Mucosa of stomach (tissue), 1 donor: ENCODE results near the gene NAPSA.
"Not testable (repeated sequence)": the region's sequence is repeated elsewhere in the genome, so short reads cannot be mapped to it uniquely, and the experiment has no call there.

Experiments used
- H3K27me3 ChIP-seq: one replicate; pipeline ENCODE4 v1.7.0; 2013; ENCODE audit warnings: mild to moderate bottlenecking, low read length; ENCODE audit not compliant: control insufficient read depth, insufficient read depth
- H3K36me3 ChIP-seq: one replicate; pipeline ENCODE4 v1.7.0; 2013; ENCODE audit warnings: low read length; ENCODE audit not compliant: control insufficient read depth, insufficient read depth
- H3K4me1 ChIP-seq: one replicate; pipeline ENCODE4 v1.7.0; 2013; ENCODE audit warnings: mild to moderate bottlenecking, low read length; ENCODE audit not compliant: control insufficient read depth, insufficient read depth
- H3K4me3 ChIP-seq: one replicate; pipeline ENCODE4 v1.7.0; 2013; ENCODE audit warnings: low read length
- H3K9ac ChIP-seq: one replicate; pipeline ENCODE4 v1.7.0; 2013; ENCODE audit warnings: mild to moderate bottlenecking, low read length, moderate library complexity
- H3K9me3 ChIP-seq: one replicate; pipeline ENCODE4 v1.7.0; 2013; ENCODE audit warnings: mild to moderate bottlenecking, low read length, moderate library complexity; ENCODE audit not compliant: control insufficient read depth
- donor health status: Pancreatic carcinoma.

Gene NAPSA

GRCh38 chr19:50362656-50363424 is 2.6 kb downstream of the NAPSA start:
- Histone ChIP-seq H3K9ac (no peak overlapping the region), H3K27me3 (no peaks in the 10 kb centered on the region), H3K4me1 (no peaks in the 10 kb centered on the region), H3K4me3 (no peak overlapping the region), H3K9me3 (no peaks in the 10 kb centered on the region), H3K36me3 (no peaks in the 10 kb centered on the region)

- no peaks in the 10 kb centered on the region for H3K9me3 ChIP-seq
- H3K4me1 ChIP-seq: peaks cover 3% of the 10 kb centered on the region
Measured at GRCh38 chr19:50362030-50362412, 3.4 kb downstream of the NAPSA start.

GRCh38 chr19:50361290-50362029 is 4.0 kb downstream of the NAPSA start:
- Histone ChIP-seq H3K9me3 (no peaks in the 10 kb centered on the region), H3K9ac (no peak overlapping the region), H3K27me3 (peaks cover 6% of the 10 kb centered on the region), H3K36me3 (no peaks in the 10 kb centered on the region), H3K4me1 (peaks cover 4% of the 10 kb centered on the region), H3K4me3 (no peak overlapping the region)

More at GRCh38 chr19:50362030-50362412, 3.4 kb downstream of the NAPSA start:
- no peak overlapping the region for H3K4me3 ChIP-seq
- peaks cover 6% of the 10 kb centered on the region for H3K27me3 ChIP-seq
- H3K36me3 ChIP-seq: no peaks in the 10 kb centered on the region
- H3K9ac ChIP-seq: no peak overlapping the region

- H3K4me3 ChIP-seq: no peak overlapping the region
- H3K36me3 ChIP-seq: no peaks in the 10 kb centered on the region
- peaks cover 4% of the 10 kb centered on the region for H3K4me1 ChIP-seq
- H3K9me3 ChIP-seq: no peaks in the 10 kb centered on the region
- H3K27me3 ChIP-seq: peaks cover 6% of the 10 kb centered on the region
- H3K9ac ChIP-seq: no peak overlapping the region
Measured at GRCh38 chr19:50359328-50359818, 6.1 kb downstream of the NAPSA start.

- Histone ChIP-seq H3K9ac (no peak overlapping the region), H3K9me3 (no peaks in the 10 kb centered on the region), H3K36me3 (no peaks in the 10 kb centered on the region), H3K27me3 (peaks cover 6% of the 10 kb centered on the region), H3K4me1 (peaks cover 4% of the 10 kb centered on the region), H3K4me3 (peak overlapping the region; percentile 19)
Measured at GRCh38 chr19:50358483-50359327, 6.7 kb downstream of the NAPSA start.

GRCh38 chr19:50357178-50358100 is 8.0 kb downstream of the NAPSA start:
- H3K9ac ChIP-seq: peak overlapping the region; percentile 74

GRCh38 chr19:50356691-50357177 is 8.7 kb downstream of the NAPSA start:
- Histone ChIP-seq H3K4me1 (peaks cover 4% of the 10 kb centered on the region), H3K9me3 (no peaks in the 10 kb centered on the region), H3K36me3 (no peaks in the 10 kb centered on the region), H3K4me3 (peak overlapping the region; percentile 35), H3K9ac (no peak overlapping the region), H3K27me3 (peaks cover 6% of the 10 kb centered on the region)

More at GRCh38 chr19:50357178-50358100, 8.0 kb downstream of the NAPSA start:
- H3K4me3 ChIP-seq: peak overlapping the region; percentile 35
- H3K36me3 ChIP-seq: no peaks in the 10 kb centered on the region
- H3K9me3 ChIP-seq: no peaks in the 10 kb centered on the region
- peaks cover 6% of the 10 kb centered on the region for H3K27me3 ChIP-seq
- H3K4me1 ChIP-seq: peaks cover 4% of the 10 kb centered on the region

GRCh38 chr19:50353487-50353880 is 12.0 kb downstream of the NAPSA start:
- not testable (repeated sequence) for H3K36me3 ChIP-seq, H3K27me3 ChIP-seq, H3K9me3 ChIP-seq, H3K9ac ChIP-seq, H3K4me1 ChIP-seq, H3K4me3 ChIP-seq

GRCh38 chr19:50352242-50352641 is 13.2 kb downstream of the NAPSA start:
- no peak overlapping the region for H3K4me3 ChIP-seq

GRCh38 chr19:50349277-50350057 is 16.0 kb downstream of the NAPSA start:
- H3K9ac ChIP-seq: no peak overlapping the region
- H3K4me3 ChIP-seq: no peak overlapping the region
- no peaks in the 10 kb centered on the region for H3K4me1 ChIP-seq
- H3K36me3 ChIP-seq: no peaks in the 10 kb centered on the region
- no peaks in the 10 kb centered on the region for H3K27me3 ChIP-seq
- H3K9me3 ChIP-seq: no peaks in the 10 kb centered on the region

More at GRCh38 chr19:50352242-50352641, 13.2 kb downstream of the NAPSA start:
- Histone ChIP-seq H3K9me3 (no peaks in the 10 kb centered on the region), H3K4me1 (peaks cover 3% of the 10 kb centered on the region), H3K9ac (no peak overlapping the region), H3K36me3 (no peaks in the 10 kb centered on the region), H3K27me3 (peaks cover 2% of the 10 kb centered on the region)
